ENCODE measurements around the gene ATP9A. TPM values are rescaled to one million over a fixed set of nuclear protein-coding genes. Genes with fewer than 3 reads are reported as not detected.

Gene ATP9A
- total RNA-seq, 6 experiments from 2014 or later: 10.5 to 17.4 (median 13.0) TPM

GRCh38 chr20:51610761-51611624, 157.2 kb downstream of the ATP9A start:
- DNase-seq (no peak), ATAC-seq (peak in 2 of 4 donors; percentile 42 to 47)
- Histone ChIP-seq H3K4me3 (no peak overlapping the region), H3K27me3 (no peaks in the 10 kb centered on the region), H3K36me3 (peaks cover 0 to 6% (median 2%) of the 10 kb centered on the region in 4 donors), H3K4me1 (no peaks in the 10 kb centered on the region), H3K9me3 (no peaks in the 10 kb centered on the region), H3K27ac (no peak overlapping the region)
- 82% methylated on average over 10 of the region's 16 CpGs for WGBS (ENCODE audit: insufficient coverage, low coverage, low lambda C conversion rate, missing lambda C conversion rate)
- TF ChIP-seq POLR2A (IDR thresholded peaks at IDR 0.05) (no peak), CTCF (IDR thresholded peaks at IDR 0.05) (no peak)
- intact Hi-C loops (cut with DNase I): no loop called here

GRCh38 chr20:51610111-51610510, 158.1 kb downstream of the ATP9A start:
- 89% methylated on average over 5 of the region's 8 CpGs for WGBS (ENCODE audit: insufficient coverage, low coverage, low lambda C conversion rate, missing lambda C conversion rate)
- Histone ChIP-seq H3K4me1 (no peaks in the 10 kb centered on the region), H3K27me3 (no peaks in the 10 kb centered on the region), H3K27ac (no peak overlapping the region), H3K9me3 (no peaks in the 10 kb centered on the region), H3K36me3 (peaks cover 0 to 6% (median 2%) of the 10 kb centered on the region in 4 donors), H3K4me3 (no peak overlapping the region)
- DNase-seq (no peak), ATAC-seq (no peak)
- TF ChIP-seq POLR2A (IDR thresholded peaks at IDR 0.05) (no peak), CTCF (IDR thresholded peaks at IDR 0.05) (no peak)
- intact Hi-C loops (cut with DNase I): no loop called here

- Histone ChIP-seq H3K4me3 (no peak overlapping the region), H3K27me3 (no peaks in the 10 kb centered on the region), H3K4me1 (no peaks in the 10 kb centered on the region), H3K36me3 (peaks cover 0 to 7% (median 3%) of the 10 kb centered on the region in 4 donors), H3K27ac (no peak overlapping the region), H3K9me3 (no peaks in the 10 kb centered on the region)
- no peak for TF ChIP-seq CTCF (IDR thresholded peaks at IDR 0.05)
- TF ChIP-seq POLR2A (IDR thresholded peaks at IDR 0.05): no peak
- ATAC-seq: no peak
- intact Hi-C loops (cut with DNase I): no loop called here
- no peak for DNase-seq
- WGBS (ENCODE audit: insufficient coverage, low coverage, low lambda C conversion rate, missing lambda C conversion rate): 100% methylated on average over 3 of the region's 9 CpGs
Measured at GRCh38 chr20:51609251-51609650, 158.9 kb downstream of the ATP9A start.

- WGBS (ENCODE audit: insufficient coverage, low coverage, low lambda C conversion rate, missing lambda C conversion rate): 79% methylated on average over 5 of the region's 5 CpGs
- ATAC-seq: no peak
- Histone ChIP-seq H3K36me3 (peaks cover 0 to 7% (median under 1%) of the 10 kb centered on the region in 4 donors), H3K4me3 (no peak overlapping the region), H3K27ac (no peak overlapping the region), H3K9me3 (no peaks in the 10 kb centered on the region), H3K4me1 (no peaks in the 10 kb centered on the region), H3K27me3 (no peaks in the 10 kb centered on the region)
- no peak for DNase-seq
- TF ChIP-seq POLR2A (IDR thresholded peaks at IDR 0.05) (no peak), CTCF (IDR thresholded peaks at IDR 0.05) (no peak)
- intact Hi-C loops (cut with DNase I): no loop called here
Measured at GRCh38 chr20:51608061-51608460, 160.1 kb downstream of the ATP9A start.

Measured in right lobe of liver (tissue), 6 donors.